Brain pericyte (primary cell): ENCODE results near the gene PDE3A.
"Not testable (repeated sequence)": the region's sequence is repeated elsewhere in the genome, so short reads cannot be mapped to it uniquely, and the experiment has no call there.

Source experiments
- DNase-seq: peaks from one replicate; pipeline ENCODE4 v3.0.0-alpha.2; 2012; ENCODE audit warnings: low read depth, low spot score

The PDE3A gene

DNA sequence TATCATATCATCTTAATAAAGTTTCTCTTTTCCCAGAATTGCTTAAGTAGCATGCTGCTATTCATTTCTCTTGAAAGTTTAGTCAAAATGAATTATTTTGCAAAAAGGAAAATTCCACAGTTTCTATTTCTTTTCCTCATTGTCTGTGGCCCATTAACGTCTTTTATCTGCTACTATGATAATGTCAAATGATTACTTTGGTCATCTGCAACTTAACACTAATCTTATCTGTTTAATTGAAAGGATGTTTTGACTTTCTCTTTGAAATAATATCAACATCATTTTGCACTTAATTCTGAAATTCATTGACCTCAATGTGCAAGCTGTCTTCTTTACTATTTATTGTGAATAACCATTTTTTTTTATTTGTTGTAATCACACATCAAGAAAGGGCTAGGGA is 180.3 kb downstream of the PDE3A start:
- no peak for DNase-seq

DNA sequence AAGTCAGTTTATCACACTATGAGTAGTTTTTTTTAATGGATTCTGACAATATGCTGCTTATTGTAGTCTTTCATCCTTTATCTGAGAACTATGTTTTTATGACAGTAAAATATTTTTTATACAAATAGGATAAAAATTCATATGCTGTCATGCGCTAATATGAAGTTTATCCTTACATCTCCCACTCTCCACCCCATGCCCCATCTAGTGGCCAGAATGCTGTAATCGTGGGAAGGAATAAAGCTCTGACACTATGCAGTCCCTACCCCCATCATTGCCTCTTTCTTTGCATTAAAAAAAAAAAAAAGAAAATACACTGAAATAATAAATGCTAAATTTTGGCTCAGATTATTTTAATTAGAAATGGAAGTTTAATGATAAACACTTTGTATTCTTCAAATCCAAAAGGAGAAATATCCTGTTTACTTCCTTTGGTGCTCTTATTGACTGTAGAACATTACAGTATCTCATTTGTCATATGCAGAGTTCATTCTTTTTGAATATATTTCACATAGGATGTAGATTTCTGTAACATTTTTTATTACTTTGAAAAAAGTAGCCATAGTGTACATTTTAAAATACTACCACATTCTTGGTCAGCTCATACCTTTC is 180.9 kb downstream of the PDE3A start:
- no peak for DNase-seq

DNA sequence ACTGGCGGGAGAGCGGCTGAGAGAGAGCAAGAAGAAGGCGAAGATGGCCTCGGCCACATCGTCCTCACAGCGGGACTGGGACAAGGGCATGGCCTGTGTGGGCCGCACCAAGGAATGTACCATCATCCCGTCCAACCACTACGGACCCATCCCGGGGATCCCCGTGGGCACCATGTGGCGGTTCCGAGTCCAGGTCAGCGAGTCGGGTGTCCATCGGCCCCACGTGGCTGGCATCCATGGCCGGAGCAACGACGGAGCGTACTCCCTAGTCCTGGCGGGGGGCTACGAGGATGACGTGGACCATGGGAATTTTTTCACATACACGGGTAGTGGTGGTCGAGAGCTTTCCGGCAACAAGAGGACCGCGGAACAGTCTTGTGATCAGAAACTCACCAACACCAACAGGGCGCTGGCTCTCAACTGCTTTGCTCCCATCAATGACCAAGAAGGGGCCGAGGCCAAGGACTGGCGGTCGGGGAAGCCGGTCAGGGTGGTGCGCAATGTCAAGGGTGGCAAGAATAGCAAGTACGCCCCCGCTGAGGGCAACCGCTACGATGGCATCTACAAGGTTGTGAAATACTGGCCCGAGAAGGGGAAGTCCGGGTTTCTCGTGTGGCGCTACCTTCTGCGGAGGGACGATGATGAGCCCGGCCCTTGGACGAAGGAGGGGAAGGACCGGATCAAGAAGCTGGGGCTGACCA is 183.6 kb downstream of the PDE3A start:
- not testable (repeated sequence) for DNase-seq

DNA sequence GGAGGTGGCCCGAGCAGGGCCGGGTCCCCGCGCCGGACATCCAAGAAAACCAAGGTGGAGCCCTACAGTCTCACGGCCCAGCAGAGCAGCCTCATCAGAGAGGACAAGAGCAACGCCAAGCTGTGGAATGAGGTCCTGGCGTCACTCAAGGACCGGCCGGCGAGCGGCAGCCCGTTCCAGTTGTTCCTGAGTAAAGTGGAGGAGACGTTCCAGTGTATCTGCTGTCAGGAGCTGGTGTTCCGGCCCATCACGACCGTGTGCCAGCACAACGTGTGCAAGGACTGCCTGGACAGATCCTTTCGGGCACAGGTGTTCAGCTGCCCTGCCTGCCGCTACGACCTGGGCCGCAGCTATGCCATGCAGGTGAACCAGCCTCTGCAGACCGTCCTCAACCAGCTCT is 184.2 kb downstream of the PDE3A start:
- DNase-seq: not testable (repeated sequence)

DNA sequence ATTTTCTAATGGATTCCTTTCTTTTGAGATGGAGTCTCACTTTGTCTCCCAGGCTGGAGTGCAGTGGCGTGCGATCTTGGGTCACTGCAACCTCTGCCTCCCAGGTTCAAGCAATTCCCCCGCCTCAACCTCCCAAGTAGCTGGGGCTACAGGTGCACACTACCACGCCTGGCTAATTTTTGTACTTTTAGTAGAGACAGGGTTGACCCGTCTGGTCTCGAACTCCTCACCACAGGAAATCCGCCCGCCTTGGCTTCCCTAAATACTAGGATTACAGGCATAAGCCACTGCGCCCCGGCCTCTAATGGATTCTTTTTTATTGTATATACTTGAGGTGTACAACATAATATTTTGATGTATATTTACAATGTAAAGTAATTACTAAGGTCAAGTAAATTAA is 186.7 kb downstream of the PDE3A start:
- DNase-seq: no peak

DNA sequence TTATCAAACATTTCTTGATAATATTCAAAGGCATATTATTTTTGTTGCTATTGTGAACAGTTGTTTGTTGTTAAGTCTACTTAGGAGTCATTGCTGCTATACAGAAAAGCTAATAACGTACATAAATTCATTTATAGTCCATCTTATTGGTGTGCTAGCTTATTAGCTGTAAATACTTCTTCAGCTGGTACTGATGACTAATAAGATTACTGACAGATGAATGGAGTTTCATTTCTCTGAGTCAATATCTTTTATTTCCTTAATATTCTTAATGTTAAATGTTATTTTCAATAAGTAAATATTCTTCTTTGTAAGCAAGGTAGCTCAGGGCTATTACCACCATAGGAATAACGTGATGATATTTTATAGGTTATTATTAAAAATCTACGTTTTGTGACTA is 187.4 kb downstream of the PDE3A start:
- no peak for DNase-seq

DNA sequence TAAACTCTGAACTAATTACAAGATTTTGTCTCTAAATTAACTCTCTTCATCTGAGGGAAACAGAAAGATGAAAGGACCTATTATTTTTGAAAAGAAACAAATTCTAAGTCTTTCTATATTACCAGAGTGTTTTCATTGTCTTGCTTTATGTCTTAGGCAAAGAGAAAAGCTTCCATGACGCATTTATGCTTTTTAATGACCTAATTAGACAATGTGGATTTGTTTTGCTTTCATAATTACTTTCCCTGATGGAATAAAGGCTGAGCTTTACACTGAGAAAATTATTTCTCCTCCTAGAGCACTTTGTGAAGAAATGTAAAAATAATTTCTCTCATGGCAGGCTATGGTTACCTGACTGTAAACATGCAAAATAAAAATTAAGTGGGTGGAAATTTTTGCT is 188.8 kb downstream of the PDE3A start:
- DNase-seq: no peak

DNA sequence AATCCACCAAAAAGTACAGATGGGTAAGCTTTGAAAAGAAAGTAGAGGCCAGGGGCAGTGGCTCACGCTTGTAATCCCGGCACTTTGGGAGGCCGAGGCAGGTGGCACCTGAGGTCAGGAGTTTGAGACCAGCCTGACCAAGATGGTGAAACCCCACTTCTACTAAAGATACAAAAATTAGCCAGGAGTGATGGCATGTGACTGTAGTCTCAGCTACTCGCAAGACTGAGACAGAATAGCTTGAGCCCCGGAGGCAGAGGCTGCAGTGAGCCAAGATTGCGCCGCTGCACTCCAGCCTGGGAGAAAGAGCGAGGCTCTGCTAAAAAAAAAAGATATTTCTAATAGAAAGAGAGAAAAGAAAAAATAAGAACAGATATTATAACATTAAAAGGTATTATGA is 192.6 kb downstream of the PDE3A start:
- no peak for DNase-seq

DNA sequence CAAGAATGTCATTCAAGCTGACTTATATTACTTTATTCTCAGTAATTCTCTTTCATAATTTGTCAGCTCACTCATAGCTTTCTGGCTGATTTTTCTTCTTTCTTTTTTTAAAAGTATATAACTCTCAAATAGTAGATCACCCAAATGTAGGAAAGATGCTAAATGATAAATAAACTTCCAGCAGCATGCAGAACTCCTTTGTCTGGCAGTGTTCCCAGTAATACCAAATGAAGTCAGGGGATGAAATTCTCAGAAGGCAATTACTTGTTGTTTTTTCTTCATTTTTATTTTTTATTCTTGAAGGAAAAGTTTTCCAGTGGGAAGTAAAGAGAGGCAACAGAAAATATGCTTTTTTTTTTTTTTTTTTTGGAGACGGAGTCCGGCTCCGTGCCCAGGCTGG is 193.5 kb downstream of the PDE3A start:
- no peak for DNase-seq

DNA sequence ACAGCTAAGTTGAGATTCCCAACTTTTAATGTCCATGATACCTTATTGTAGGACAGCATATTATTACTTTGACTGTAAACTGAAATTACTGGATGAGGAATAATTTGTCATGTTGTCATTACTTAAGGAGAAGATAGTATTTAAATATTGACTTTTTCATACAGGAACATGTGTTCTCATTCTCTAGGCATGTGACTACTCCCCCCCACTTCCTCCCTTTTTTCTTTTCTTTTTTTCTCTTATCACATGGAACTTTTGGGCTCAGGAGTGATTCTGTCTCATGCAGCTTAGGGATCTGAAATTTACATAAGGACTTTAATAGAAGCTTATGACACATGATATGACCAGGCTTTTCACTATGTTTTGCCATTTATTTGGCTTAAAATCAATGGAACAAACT is 199.1 kb downstream of the PDE3A start:
- DNase-seq: no peak

DNA sequence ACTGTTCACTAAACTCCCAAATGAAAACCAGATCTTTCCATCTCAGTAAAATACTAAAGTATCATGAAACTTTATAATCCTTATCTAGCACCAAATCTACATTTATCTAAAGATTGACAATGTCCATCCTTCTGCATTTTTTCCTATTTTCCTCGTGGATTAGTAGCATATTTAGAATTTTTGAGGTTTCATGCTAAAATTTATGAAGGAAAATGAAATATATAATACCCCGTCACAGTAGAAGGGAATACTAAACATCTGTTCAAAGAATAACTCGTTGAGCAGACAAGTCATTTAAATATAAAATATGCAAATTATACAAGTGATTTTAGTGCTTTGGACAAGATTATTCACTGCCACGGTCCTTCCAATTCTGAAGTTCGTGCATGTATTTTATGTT is 204.1 kb downstream of the PDE3A start:
- no peak for DNase-seq

DNA sequence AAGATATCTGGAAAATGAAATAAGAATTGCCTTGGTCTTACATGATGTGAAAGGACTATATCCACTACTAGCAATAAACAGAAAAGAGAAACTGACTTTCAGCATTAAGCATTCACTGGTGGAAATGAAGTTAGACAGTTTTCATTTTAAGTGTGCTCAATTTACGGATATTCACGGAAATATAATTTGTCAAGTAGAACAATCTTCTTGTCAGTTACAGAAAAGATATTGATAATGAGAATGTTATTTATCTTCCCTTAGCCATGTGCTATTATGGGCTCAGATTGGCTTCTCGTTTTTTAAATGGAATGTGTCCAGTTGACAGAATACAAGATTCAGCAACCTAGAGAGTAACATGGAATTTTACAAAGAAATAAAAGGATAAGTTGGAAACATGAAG is 208.2 kb downstream of the PDE3A start:
- no peak for DNase-seq

DNA sequence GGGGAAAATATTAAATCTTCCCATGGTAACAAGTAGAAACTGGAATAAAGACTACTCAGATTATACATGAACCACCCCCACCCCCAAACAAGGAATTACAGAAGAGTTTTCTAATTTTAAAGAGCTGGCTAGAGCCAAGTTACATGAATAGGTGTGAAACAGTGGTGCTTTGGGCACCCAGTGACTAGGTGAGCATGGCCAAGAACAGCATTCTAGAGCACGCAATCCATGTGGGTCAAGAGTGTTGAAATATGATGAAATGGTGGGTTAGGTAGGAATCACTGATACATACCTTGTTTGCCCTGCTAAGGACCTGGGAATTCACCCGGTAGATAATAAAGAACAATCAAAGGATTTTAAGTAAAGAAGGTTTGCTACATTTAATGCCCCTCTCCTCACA is 208.7 kb downstream of the PDE3A start:
- DNase-seq: no peak

DNA sequence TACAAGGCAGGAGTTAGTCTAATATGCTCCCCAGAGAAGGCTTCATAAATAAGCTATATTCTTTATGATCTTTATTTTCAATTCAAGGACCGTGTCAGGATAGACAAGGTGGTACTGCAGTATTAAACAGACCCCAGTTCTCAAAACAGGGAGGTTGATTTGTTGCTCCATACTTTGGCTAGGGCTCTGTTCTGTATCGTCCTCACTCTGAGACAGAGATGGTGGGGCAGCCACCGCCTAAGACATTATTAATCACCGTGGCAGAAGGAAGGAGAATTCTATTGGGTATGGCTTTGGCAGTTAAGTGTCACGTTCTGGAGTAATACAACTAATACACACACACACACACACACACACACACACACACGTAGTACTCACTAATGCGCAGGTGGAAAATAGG is 209.8 kb downstream of the PDE3A start:
- no peak for DNase-seq

DNA sequence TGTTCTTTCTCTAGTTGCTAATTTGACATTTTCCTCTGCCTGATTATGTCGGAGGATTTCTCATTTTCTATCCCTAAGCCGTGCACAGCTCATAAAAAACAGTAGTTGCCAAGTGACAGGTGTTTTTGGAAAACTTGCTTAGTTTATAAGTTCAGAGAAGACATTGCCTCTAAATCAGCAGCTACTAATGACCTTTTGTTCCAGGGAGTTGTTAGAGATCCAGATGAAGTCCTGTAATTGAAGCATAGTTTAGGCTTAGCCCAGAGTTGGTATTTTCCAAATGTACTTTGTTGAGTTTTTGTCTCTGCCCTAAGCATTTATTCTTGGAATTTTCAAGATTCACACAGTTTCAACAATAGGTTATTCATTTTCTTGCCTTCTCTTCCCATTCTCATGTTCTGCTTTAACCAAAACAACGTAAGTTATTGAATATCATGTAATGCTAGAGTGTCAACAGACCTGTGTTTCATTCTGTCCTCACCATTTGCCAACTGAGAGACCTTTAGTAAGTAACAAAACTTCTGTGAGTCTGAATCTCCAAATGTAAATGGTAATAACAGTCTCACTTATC is 216.8 kb downstream of the PDE3A start:
- DNase-seq: no peak

DNA sequence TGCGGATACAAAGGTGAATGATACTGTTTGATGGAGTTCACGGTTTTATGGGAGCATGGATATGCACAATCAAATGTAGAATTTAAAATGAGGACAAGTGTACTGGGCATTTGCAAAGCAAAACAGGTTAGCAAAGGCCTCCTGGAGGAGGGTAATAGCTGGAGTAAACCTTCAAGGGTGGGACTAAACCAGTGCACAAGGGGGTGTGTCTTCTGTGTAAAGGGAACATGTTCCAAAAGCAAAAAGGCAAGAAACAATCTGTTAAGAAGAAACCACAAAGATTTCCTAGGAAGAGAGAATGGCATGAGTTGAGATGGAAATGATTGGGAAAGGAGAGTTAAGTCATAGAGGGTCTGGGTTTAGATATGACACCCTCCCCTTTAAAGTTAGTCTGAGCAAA is 217.6 kb downstream of the PDE3A start:
- no peak for DNase-seq

DNA sequence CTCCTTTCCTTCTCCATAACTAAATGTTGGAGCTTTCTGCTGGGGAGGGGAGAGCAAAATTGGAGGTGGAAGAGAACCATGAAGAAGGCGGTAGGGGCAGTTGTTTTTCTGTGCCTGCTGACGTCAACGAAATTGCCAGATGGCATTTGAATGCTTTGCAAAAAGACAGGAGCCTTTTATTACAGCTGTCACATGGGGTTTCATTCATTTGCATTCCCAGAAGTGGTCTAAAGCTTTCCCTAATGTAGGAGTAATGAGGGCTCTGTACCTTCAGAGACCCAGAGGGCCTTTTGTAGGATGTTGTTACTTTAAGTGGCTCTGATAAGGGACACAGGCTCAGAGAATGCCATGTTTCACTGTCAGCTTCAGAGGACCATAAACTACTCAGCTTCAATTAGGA is 219.7 kb downstream of the PDE3A start:
- DNase-seq: no peak

DNA sequence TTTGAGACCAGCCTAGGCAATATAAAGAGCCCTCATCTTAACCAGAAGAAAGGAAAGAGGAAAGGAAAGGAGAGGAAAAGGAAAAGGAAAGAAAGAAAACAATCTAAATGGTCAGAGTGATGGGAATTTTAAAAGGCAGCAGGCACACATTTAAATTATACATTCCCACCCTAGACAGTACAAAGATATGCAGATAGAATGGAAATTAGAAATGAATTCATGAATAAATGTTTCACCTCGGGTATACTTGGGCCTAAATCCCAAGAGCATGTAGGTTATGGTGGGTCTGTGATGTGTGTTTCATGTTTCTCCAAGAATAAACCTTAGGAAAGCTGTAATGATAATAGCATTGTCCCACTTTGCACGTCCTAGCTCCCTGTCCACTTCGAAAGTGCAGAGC is 222.2 kb downstream of the PDE3A start:
- no peak for DNase-seq

DNA sequence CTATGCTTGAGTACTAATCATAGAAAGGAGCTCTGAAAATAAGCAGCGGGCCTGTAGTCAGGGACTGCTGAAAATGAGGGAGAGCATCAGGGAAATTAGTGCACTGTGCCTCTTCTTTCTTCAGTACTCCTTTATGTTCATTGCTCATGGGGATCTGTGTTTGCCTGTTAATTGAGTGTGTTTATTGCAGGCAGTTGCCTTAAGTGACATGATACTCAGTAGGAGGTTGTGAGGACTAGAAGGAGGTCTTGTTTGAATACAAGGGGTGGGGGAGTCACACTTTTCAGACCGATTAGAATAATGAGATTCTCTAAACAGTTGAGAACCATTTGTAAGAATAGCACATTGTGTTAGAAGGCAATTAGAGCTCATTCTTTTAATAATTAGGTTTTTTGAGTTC is 224.2 kb downstream of the PDE3A start:
- DNase-seq: no peak

DNA sequence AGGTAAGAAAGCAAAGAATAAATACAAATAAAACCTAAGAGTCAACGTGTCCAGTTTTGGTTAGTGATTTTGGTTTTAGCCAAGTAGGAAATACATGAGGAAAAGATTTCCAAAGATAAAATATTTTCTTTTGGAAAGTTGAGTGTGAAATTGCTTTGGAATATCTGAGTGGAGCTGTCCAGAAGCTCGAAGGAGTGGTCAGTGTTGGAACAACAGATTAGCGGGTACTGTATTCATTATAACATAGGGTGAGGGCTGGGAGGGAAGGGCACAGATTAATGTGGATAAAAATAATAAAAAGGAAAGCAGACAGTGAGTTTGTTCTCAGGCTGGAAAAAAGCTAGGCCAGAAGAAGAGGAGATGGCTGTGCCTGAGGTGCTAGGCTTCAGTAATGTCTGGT is 225.3 kb downstream of the PDE3A start:
- no peak for DNase-seq

DNA sequence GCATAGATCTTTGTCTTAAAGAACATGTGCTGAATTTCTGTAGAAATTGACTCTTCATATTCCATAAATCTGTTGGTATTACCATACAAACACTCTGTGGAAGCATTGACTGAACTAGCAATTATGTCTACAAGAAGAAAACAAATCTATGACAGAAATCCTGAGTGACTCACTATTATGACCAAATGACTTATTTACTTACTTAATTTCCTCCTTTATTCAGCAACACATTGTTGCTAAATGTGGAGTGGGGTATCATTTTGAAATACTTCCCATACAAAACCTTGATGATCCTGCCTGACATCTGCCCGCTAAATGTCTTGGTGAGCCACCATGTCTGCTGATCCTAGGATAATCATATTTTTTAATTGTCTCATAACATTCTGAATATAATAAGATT is 227.7 kb downstream of the PDE3A start:
- no peak for DNase-seq

DNA sequence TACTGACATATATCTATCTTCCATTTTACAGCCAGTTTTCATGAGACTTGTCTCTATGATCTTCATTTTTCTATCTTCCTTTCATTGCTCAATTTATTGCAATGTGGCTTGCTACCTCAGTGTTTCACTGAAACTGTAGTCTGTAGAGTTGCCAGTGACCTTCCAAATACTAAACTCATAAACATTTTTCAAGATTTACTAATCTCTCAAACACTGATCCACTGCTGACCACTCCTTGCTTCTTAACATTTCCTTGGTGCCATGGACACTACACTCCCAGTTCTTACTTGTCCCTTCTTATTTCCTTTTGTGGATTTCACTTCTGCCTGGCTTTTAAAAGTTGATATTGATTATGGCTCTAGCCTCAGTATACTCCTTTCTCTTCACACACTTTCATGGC is 231.4 kb downstream of the PDE3A start:
- DNase-seq: no peak

DNA sequence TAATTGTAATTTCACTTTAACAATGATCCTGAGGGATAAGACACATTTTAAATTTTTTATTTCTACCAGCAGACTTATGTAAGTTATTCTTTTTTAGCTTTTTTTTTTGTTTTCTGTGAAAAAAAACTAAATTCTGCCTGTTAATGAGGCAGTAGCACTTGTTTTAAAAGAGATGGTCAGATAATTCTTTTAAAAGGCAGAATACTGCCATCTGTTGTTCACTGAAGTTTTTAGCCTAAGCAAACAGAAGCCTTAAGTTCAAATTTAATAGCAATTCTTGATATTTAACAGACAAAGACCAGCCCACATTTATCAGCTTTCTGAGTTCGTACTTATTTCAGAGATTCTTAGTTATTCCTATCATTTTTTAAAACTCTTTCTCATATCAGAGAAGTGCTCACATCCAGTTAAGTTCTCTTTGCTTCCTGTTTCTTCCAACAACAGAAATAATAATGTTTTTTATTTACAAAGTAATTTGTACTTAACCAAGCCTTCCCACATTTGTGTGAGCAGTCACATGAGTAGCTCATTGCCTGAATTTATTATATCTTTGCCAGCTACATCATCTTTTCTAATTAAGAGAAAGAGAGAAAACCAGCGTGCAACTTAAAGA is 233.4 kb downstream of the PDE3A start:
- DNase-seq: no peak
